ENCODE results near the gene PROK2. TPM values are rescaled to one million over a fixed set of nuclear protein-coding genes. Genes with fewer than 3 reads are reported as not detected.
A peak's percentile ranks its signal among the peaks of the same experiment; 100 is the strongest.

Gene PROK2
- total RNA-seq, 1 donor from 2014 or later = not detected

GRCh38 chr3:71733319-71733718 lies 51.6 kb downstream of the PROK2 start:
- TF ChIP-seq CTCF (conservative IDR thresholded peaks at IDR 0.05; ENCODE audit: low read depth, low read length) = no peak
- no peak for DNase-seq (ENCODE audit: low read depth)
- no peak overlapping the region for H3K4me3 ChIP-seq (ENCODE audit: low read depth, low read length)

GRCh38 chr3:71732637-71733036 lies 52.3 kb downstream of the PROK2 start:
- no peak for DNase-seq (ENCODE audit: low read depth)
- no peak for TF ChIP-seq CTCF (conservative IDR thresholded peaks at IDR 0.05; ENCODE audit: low read depth, low read length)
- no peak overlapping the region for H3K4me3 ChIP-seq (ENCODE audit: low read depth, low read length)

- DNase-seq (ENCODE audit: low read depth) = no peak
- no peak overlapping the region for H3K4me3 ChIP-seq (ENCODE audit: low read depth, low read length)
- no peak for TF ChIP-seq CTCF (conservative IDR thresholded peaks at IDR 0.05; ENCODE audit: low read depth, low read length)
These were observed 56.2 kb downstream of the PROK2 start for GRCh38 chr3:71728632-71729342.

- DNase-seq (ENCODE audit: low read depth) = no peak
- H3K4me3 ChIP-seq (ENCODE audit: low read depth, low read length) = no peak overlapping the region
- TF ChIP-seq CTCF (conservative IDR thresholded peaks at IDR 0.05; ENCODE audit: low read depth, low read length) = no peak
These were observed 58.8 kb downstream of the PROK2 start for GRCh38 chr3:71726146-71726545.

- no peak for TF ChIP-seq CTCF (conservative IDR thresholded peaks at IDR 0.05; ENCODE audit: low read depth, low read length)
- H3K4me3 ChIP-seq (ENCODE audit: low read depth, low read length) = peak within 1 kb of the TSS; percentile 87
- DNase-seq (ENCODE audit: low read depth) = no peak
These were observed 59.5 kb downstream of the PROK2 start, which contains the start of gene EIF4E3 for GRCh38 chr3:71725271-71725991. TSS of gene EIF4E3 (minus strand) at chr3:71725402. CDS start at chr3:71725367, 35 bp downstream.

- TF ChIP-seq CTCF (conservative IDR thresholded peaks at IDR 0.05; ENCODE audit: low read depth, low read length) = no peak
- DNase-seq (ENCODE audit: low read depth) = no peak
- peak overlapping the region; percentile 87 for H3K4me3 ChIP-seq (ENCODE audit: low read depth, low read length)
These were observed 60.2 kb downstream of the PROK2 start for GRCh38 chr3:71724584-71725270.
